ENCODE results near the gene RSPO3.
A peak's percentile ranks its signal among the peaks of the same experiment; 100 is the strongest.

The RSPO3 gene

DNA sequence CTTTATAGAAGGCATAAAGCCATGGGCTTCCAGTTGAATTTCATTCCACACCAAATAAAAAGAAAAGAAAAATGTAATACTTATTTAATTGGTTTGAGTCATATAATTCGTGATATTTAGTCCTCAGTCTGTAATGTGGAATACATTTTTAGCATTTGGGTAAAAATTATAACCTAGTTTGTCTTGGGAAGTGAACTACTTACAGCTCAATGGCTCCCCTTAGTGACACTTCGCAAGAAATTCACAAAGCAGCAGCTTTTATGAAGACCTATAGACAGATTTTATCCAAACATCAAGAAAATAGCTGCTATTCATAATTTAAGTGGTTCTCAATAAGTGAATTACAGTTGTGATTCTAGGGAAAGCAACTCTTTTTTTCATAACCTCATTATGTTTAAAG, 72.1 kb downstream of the RSPO3 start:
- TF ChIP-seq ELF4 (IDR thresholded peaks at IDR 0.05) (no peak), FOXK2 (IDR thresholded peaks at IDR 0.05) (no peak), HDGF (IDR thresholded peaks at IDR 0.05; ENCODE audit: borderline replicate concordance) (no peak), FOXA1 (IDR thresholded peaks at IDR 0.05) (no peak), LEF1 (IDR thresholded peaks at IDR 0.05; ENCODE audit: borderline replicate concordance) (no peak), NFRKB (IDR thresholded peaks at IDR 0.05) (no peak), SUZ12 (IDR thresholded peaks at IDR 0.05) (no peak), L3MBTL2 (conservative IDR thresholded peaks at IDR 0.05) (no peak), CTBP1 (IDR thresholded peaks at IDR 0.05; ENCODE audit: borderline replicate concordance) (no peak), TARDBP (IDR thresholded peaks at IDR 0.05) (no peak), ZNF384 (IDR thresholded peaks at IDR 0.05) (no peak), SP1 (IDR thresholded peaks at IDR 0.05) (no peak), BHLHE40 (IDR thresholded peaks at IDR 0.05; ENCODE audit: borderline replicate concordance) (no peak)
- TF ChIP-seq, protein P1, sequence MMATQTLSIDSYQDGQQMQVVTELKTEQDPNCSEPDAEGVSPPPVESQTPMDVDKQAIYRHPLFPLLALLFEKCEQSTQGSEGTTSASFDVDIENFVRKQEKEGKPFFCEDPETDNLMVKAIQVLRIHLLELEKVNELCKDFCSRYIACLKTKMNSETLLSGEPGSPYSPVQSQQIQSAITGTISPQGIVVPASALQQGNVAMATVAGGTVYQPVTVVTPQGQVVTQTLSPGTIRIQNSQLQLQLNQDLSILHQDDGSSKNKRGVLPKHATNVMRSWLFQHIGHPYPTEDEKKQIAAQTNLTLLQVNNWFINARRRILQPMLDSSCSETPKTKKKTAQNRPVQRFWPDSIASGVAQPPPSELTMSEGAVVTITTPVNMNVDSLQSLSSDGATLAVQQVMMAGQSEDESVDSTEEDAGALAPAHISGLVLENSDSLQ (IDR thresholded peaks at IDR 0.05) = no peak
- CTCF ChIA-PET = interaction anchor here (1.1 to 1.3 kb wide), 2 partner anchors 9 to 76 kb away, joined by 4 read pairs; partner anchors contain the start of gene RNF146
- POLR2A ChIA-PET = no interaction called here
- peak; percentile 37 for DNase-seq (ENCODE audit: extremely low spot score)

DNA sequence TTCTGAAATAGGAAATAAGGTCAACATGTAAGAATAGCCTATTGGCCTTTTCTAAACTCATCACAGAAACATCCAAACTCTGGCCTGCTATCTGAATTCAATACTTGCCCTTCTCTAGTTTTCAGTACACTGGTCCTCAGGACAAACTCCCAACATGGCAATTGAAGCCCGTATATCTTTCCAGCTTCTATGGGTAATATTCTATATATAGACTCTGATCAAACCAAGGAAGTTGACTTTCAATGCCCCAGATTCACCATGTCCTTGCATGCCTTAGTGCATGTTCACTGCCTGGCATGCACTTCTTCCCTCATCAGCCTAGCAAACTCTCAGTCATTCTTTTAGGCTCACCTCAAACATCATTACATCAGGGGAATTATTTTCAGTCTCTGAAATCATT, 73.2 kb downstream of the RSPO3 start:
- DNase-seq (ENCODE audit: extremely low spot score) = no peak
- ChIA-PET CTCF (no interaction called here), POLR2A (no interaction called here)
- TF ChIP-seq FOXK2 (IDR thresholded peaks at IDR 0.05) (no peak), FOXA1 (IDR thresholded peaks at IDR 0.05) (no peak), CTBP1 (IDR thresholded peaks at IDR 0.05; ENCODE audit: borderline replicate concordance) (no peak), BHLHE40 (IDR thresholded peaks at IDR 0.05; ENCODE audit: borderline replicate concordance) (no peak), SP1 (IDR thresholded peaks at IDR 0.05) (no peak), ZNF384 (IDR thresholded peaks at IDR 0.05) (no peak)
- TF ChIP-seq, protein P1 (IDR thresholded peaks at IDR 0.05) = no peak

DNA sequence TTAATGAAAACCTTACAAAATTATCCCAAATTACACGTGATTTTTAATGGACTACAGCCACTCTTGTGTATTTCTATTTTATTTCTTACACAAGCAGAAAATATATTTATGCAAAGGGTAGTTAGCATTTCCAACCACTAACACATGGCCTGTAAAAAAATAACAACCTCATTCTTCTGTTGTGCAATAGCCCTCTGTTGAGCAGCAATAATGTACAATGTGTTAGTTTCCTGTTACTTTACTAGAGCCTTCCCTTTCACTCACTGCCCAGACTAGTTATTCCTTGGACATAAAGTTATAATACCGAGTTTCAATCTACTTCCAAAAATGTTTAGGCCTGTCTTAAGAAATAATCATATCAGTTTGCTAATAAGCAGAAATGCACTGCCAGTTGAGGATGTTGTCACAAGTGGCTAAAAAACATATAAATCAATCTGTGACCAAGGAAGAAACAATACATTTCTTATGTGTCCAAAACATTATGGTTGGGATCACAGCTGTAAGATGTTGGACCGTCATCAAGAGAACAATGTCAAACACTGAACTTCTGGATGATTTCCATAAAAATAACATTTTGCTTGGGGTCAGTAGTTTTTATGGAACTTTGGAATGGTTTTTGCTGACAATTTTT, 74.6 kb downstream of the RSPO3 start:
- no peak for DNase-seq (ENCODE audit: extremely low spot score)
- CTCF ChIA-PET = no interaction called here
- POLR2A ChIA-PET = no interaction called here
- no peak for TF ChIP-seq SP1 (IDR thresholded peaks at IDR 0.05)
- TF ChIP-seq NFRKB (IDR thresholded peaks at IDR 0.05) = no peak
- no peak for TF ChIP-seq HDGF (IDR thresholded peaks at IDR 0.05; ENCODE audit: borderline replicate concordance)
- TF ChIP-seq ARNT (IDR thresholded peaks at IDR 0.05) = no peak
- TF ChIP-seq ZNF384 (IDR thresholded peaks at IDR 0.05) = no peak
- TF ChIP-seq FOXK2 (IDR thresholded peaks at IDR 0.05) = no peak
- TF ChIP-seq, protein P1 (IDR thresholded peaks at IDR 0.05) = no peak

DNA sequence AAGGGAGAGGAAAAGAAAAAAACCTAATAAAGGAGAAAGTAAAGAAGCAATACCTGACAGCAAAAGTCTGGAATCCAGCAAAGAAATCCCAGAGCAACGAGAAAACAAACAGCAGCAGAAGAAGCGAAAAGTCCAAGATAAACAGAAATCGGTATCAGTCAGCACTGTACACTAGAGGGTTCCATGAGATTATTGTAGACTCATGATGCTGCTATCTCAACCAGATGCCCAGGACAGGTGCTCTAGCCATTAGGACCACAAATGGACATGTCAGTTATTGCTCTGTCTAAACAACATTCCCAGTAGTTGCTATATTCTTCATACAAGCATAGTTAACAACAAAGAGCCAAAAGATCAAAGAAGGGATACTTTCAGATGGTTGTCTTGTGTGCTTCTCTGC, 77.4 kb downstream of the RSPO3 start:
- CTCF ChIA-PET = no interaction called here
- POLR2A ChIA-PET = no interaction called here
- no peak for DNase-seq (ENCODE audit: extremely low spot score)
- TF ChIP-seq FOXK2 (IDR thresholded peaks at IDR 0.05) (no peak), ELF4 (IDR thresholded peaks at IDR 0.05) (no peak), CTBP1 (IDR thresholded peaks at IDR 0.05; ENCODE audit: borderline replicate concordance) (no peak), TARDBP (IDR thresholded peaks at IDR 0.05) (no peak), FOXA1 (IDR thresholded peaks at IDR 0.05) (no peak), HDGF (IDR thresholded peaks at IDR 0.05; ENCODE audit: borderline replicate concordance) (no peak), LEF1 (IDR thresholded peaks at IDR 0.05; ENCODE audit: borderline replicate concordance) (no peak), SP1 (IDR thresholded peaks at IDR 0.05) (no peak), NFRKB (IDR thresholded peaks at IDR 0.05) (no peak)
- TF ChIP-seq, protein P1 (IDR thresholded peaks at IDR 0.05) = no peak

DNA sequence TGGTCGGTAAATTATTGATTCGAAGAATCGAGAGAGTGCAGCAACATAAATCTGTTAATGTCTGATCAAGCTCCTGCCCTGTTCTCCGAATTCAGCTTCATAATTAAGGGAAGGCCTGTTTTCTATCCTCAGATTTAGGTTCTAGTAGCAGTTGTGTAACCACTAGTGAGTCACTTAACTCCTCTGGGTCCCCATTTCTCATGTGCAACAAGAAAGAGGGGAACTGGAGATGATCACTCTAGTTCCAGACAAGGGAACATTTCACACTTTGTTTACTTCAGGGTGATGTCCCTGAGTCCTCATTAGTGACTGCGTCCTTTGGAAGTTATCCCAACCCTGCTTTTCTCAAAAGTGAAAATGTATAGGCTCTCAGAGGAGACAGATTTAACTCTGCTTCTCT, 80.1 kb downstream of the RSPO3 start:
- ChIA-PET CTCF (no interaction called here), POLR2A (no interaction called here)
- DNase-seq (ENCODE audit: extremely low spot score) = no peak
- no peak for TF ChIP-seq LEF1 (IDR thresholded peaks at IDR 0.05; ENCODE audit: borderline replicate concordance)
- no peak for TF ChIP-seq BHLHE40 (IDR thresholded peaks at IDR 0.05; ENCODE audit: borderline replicate concordance)
- TF ChIP-seq FOXM1 (IDR thresholded peaks at IDR 0.05; ENCODE audit: borderline replicate concordance) = no peak

DNA sequence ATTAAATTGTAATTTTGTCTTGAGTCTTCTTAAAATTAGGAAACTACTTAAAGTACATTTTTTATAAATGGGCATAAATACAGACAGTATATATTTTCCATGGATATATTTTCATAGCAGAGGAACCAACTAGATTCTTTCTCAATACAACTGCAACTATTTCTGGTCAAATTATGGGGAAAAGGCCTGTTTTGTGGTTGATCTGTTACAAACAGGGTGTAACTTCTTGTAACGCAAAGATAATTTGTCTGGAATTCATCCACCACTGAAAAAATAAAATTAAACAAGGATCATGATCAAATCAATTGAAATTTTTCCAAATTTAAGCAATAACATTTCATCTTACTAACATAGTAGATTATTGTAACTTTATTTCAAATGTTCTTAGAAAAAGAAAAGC, 81.0 kb downstream of the RSPO3 start:
- DNase-seq (ENCODE audit: extremely low spot score) = no peak
- no peak for TF ChIP-seq SP1 (IDR thresholded peaks at IDR 0.05)
- no peak for TF ChIP-seq L3MBTL2 (conservative IDR thresholded peaks at IDR 0.05)
- no peak for TF ChIP-seq HDGF (IDR thresholded peaks at IDR 0.05; ENCODE audit: borderline replicate concordance)
- no peak for TF ChIP-seq FOXM1 (IDR thresholded peaks at IDR 0.05; ENCODE audit: borderline replicate concordance)
- no peak for TF ChIP-seq BHLHE40 (IDR thresholded peaks at IDR 0.05; ENCODE audit: borderline replicate concordance)
- TF ChIP-seq FOXA1 (IDR thresholded peaks at IDR 0.05) = no peak
- no peak for TF ChIP-seq ARNT (IDR thresholded peaks at IDR 0.05)
- TF ChIP-seq ZNF384 (IDR thresholded peaks at IDR 0.05) = no peak
- TF ChIP-seq ELF4 (IDR thresholded peaks at IDR 0.05) = no peak
- TF ChIP-seq LEF1 (IDR thresholded peaks at IDR 0.05; ENCODE audit: borderline replicate concordance) = no peak
- no peak for TF ChIP-seq SUZ12 (IDR thresholded peaks at IDR 0.05)
- TF ChIP-seq TARDBP (IDR thresholded peaks at IDR 0.05) = no peak
- TF ChIP-seq NFRKB (IDR thresholded peaks at IDR 0.05) = no peak
- TF ChIP-seq CTBP1 (IDR thresholded peaks at IDR 0.05; ENCODE audit: borderline replicate concordance) = no peak
- TF ChIP-seq, protein P1 (IDR thresholded peaks at IDR 0.05) = no peak
- TF ChIP-seq FOXK2 (IDR thresholded peaks at IDR 0.05) = no peak
- POLR2A ChIA-PET = no interaction called here
- CTCF ChIA-PET = no interaction called here

Measured in HEK293T (cell line).